ENCODE results near the gene CDK19. TPM values are rescaled to one million over a fixed set of nuclear protein-coding genes. Genes with fewer than 3 reads are reported as not detected.

The CDK19 gene
- total and polyA plus RNA-seq, 2 of the 13 experiments (the other 11 are each of a cell fraction or from before 2014, with no cell fraction given) = 13.4 to 27.0 TPM

GRCh38 chr6:110815411-110816409 lies at the start of gene CDK19 (continued):
- TF ChIP-seq KLF13 (CRISPR knock-in tag; IDR thresholded peaks at IDR 0.05) (no peak), LRRFIP1 (CRISPR knock-in tag; conservative IDR thresholded peaks at IDR 0.05) (no peak), ELF4 (CRISPR knock-in tag; IDR thresholded peaks at IDR 0.05; ENCODE audit: borderline replicate concordance) (peak; percentile 70; the same call in 1 of the 2 replicates), TSC22D2 (CRISPR knock-in tag; IDR thresholded peaks at IDR 0.05; ENCODE audit: borderline replicate concordance) (peak; percentile 57; the same call in 1 of the 2 replicates), NFYC (CRISPR knock-in tag; IDR thresholded peaks at IDR 0.05) (peak; percentile 92), AKAP8 (CRISPR knock-in tag; IDR thresholded peaks at IDR 0.05) (peak; percentile 61; the same call in 1 of the 2 replicates), SMC3 (IDR thresholded peaks at IDR 0.05; ENCODE audit: low read length) (peak; percentile 9; the same call in 1 of the 2 replicates), HNRNPLL (IDR thresholded peaks at IDR 0.05; ENCODE audit: low read depth, low read length, poor library complexity, severe bottlenecking) (peak; percentile 66), PCBP1 (IDR thresholded peaks at IDR 0.05; ENCODE audit: borderline replicate concordance, low read depth, low read length) (no peak), ETS1 (CRISPR knock-in tag; IDR thresholded peaks at IDR 0.05) (no peak), NCOA2 (CRISPR knock-in tag; IDR thresholded peaks at IDR 0.05) (no peak), NFATC3 (CRISPR knock-in tag; IDR thresholded peaks at IDR 0.05) (no peak), MTERF4 (CRISPR knock-in tag; IDR thresholded peaks at IDR 0.05) (no peak), ZNF383 (CRISPR knock-in tag; IDR thresholded peaks at IDR 0.05; ENCODE audit: borderline replicate concordance) (no peak), ESRRA (CRISPR knock-in tag; IDR thresholded peaks at IDR 0.05; ENCODE audit: low read depth) (0 out of 2 replicates have a peak, but pooled peaks have one; percentile 54), ZNF33B (CRISPR knock-in tag; IDR thresholded peaks at IDR 0.05) (peak; percentile 54; the same call in 1 of the 2 replicates), ZNF260 (CRISPR knock-in tag; IDR thresholded peaks at IDR 0.05; ENCODE audit: borderline replicate concordance, low read depth) (no peak), STAG1 (CRISPR knock-in tag; IDR thresholded peaks at IDR 0.05) (0 out of 2 replicates have a peak, but pooled peaks have one; percentile 14)
- TF ChIP-seq, protein P1, sequence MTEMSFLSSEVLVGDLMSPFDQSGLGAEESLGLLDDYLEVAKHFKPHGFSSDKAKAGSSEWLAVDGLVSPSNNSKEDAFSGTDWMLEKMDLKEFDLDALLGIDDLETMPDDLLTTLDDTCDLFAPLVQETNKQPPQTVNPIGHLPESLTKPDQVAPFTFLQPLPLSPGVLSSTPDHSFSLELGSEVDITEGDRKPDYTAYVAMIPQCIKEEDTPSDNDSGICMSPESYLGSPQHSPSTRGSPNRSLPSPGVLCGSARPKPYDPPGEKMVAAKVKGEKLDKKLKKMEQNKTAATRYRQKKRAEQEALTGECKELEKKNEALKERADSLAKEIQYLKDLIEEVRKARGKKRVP (CRISPR knock-in tag; IDR thresholded peaks at IDR 0.05) = no peak
- TF ChIP-seq, protein P2, sequence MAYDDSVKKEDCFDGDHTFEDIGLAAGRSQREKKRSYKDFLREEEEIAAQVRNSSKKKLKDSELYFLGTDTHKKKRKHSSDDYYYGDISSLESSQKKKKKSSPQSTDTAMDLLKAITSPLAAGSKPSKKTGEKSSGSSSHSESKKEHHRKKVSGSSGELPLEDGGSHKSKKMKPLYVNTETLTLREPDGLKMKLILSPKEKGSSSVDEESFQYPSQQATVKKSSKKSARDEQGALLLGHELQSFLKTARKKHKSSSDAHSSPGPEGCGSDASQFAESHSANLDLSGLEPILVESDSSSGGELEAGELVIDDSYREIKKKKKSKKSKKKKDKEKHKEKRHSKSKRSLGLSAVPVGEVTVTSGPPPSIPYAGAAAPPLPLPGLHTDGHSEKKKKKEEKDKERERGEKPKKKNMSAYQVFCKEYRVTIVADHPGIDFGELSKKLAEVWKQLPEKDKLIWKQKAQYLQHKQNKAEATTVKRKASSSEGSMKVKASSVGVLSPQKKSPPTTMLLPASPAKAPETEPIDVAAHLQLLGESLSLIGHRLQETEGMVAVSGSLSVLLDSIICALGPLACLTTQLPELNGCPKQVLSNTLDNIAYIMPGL (CRISPR knock-in tag; IDR thresholded peaks at IDR 0.05; ENCODE audit: borderline replicate concordance in 1 of 2, low read depth in 1 of 2) = peak; percentile 5 to 51; a peak in 2 of 4 replicates

Data from HepG2 (cell line).